Panc1 (cell line): ENCODE data around the gene ALDH18A1. TPM values are rescaled to one million over a fixed set of nuclear protein-coding genes. Genes with fewer than 3 reads are reported as not detected.

Experiments
- ATAC-seq: fragments of 200-7000 bp; cut with Tn5 transposase; 2 replicates; pipeline ENCODE4 v1.9.1; 2020; ENCODE audit warnings: mild to moderate bottlenecking, moderate library complexity
- BruUV-seq: library from RNA; stranded (reverse); fragments of 400-500 nt; replicated peaks from 2 replicates; lab custom pipeline; 2021; lab: Mats Ljungman, UMichigan
- CTCF ChIA-PET: fragments of 300-600 bp; sonication (Branson Sonifier 250); formaldehyde crosslinking; loops from one replicate; lab custom pipeline; 2022; ENCODE audit warnings: antibody characterized with exemption; lab: Charles Lee
- POLR2A ChIA-PET: fragments of 300-600 bp; sonication (Branson Sonifier 250); formaldehyde crosslinking; loops from one replicate; lab custom pipeline; 2022; ENCODE audit warnings: antibody characterized with exemption; lab: Charles Lee
- DNase-seq: peaks from one replicate; pipeline ENCODE4 v3.0.0-alpha.2; 2010; ENCODE audit warnings: low read depth, low spot score
- H3K27ac ChIP-seq: 2 replicates; pipeline ENCODE4 v1.5.1; 2011; ENCODE audit warnings: mild to moderate bottlenecking, low read length, inconsistent platforms
- H3K27me3 ChIP-seq: fragments of 200-500 bp; sonication (Bioruptor generic); 2 replicates; pipeline ENCODE4 v1.6.0; 2014; ENCODE audit warnings: low read length, inconsistent platforms; ENCODE audit not compliant: control insufficient read depth, insufficient read depth
- H3K36me3 ChIP-seq: fragments of 200-500 bp; sonication (Bioruptor generic); 2 replicates; pipeline ENCODE4 v1.5.1; 2014; ENCODE audit warnings: inconsistent platforms, mild to moderate bottlenecking, low read length, moderate library complexity; ENCODE audit not compliant: control insufficient read depth, insufficient read depth
- H3K4me1 ChIP-seq: 2 replicates; pipeline ENCODE4 v1.5.1; 2011; ENCODE audit warnings: inconsistent platforms, mild to moderate bottlenecking, low read length, moderate library complexity; ENCODE audit not compliant: control insufficient read depth, insufficient read depth
- H3K4me3 ChIP-seq, 2 experiments: 2 replicates each; pipeline ENCODE4 v1.5.1; 2011 to 2012; ENCODE audit warnings: low read depth in 2 of 2, low read length in 2 of 2, mild to moderate bottlenecking in 2 of 2, inconsistent platforms in 1 of 2, moderate library complexity in 1 of 2
- H3K9me3 ChIP-seq: fragments of 200-500 bp; sonication (Bioruptor generic); 2 replicates; pipeline ENCODE4 v1.5.1; 2014; ENCODE audit warnings: low read depth, mild to moderate bottlenecking, inconsistent platforms, low read length, moderate library complexity; ENCODE audit not compliant: control insufficient read depth, insufficient read depth
- POLR2AphosphoS5 ChIP-seq: IDR thresholded peaks from 2 replicates; pipeline ENCODE4 v1.6.1; 2012; ENCODE audit warnings: mild to moderate bottlenecking, low read depth, low read length, moderate library complexity
- SIN3A ChIP-seq: IDR thresholded peaks from 2 replicates; pipeline ENCODE4 v1.6.1; 2012; ENCODE audit warnings: low read depth, mild to moderate bottlenecking, low read length, moderate library complexity, borderline replicate concordance; ENCODE audit not compliant: insufficient read depth
- TCF7L2 ChIP-seq: IDR thresholded peaks from 2 replicates; pipeline ENCODE4 v1.6.1; 2011; ENCODE audit warnings: mild to moderate bottlenecking, low read depth, low read length, inconsistent platforms
- in situ Hi-C: cut with HindIII; loops from 2 replicates; pipeline ENCODE4 v1.10.0; 2016; ENCODE audit warnings: low sequenced_read_pairs, low pct_unique_long_range_greater_than_20kb
- intact Hi-C: fragments of 100-400 bp; cut with micrococcal nuclease; formaldehyde crosslinking; loops from one replicate; pipeline ENCODE4 v1.10.0; 2022; ENCODE audit not compliant: unreplicated experiment
- total RNA-seq: library from RNA; stranded (reverse); gene quantifications from one replicate; pipeline ENCODE4 v1.2.1, GENCODE V29; 2021; ENCODE audit not compliant: unreplicated experiment
- TF ChIP-seq, protein P1 (sequence below), 2 experiments: IDR thresholded peaks; 2 replicates each; pipeline ENCODE4 v1.6.1; 2011 to 2012; ENCODE audit warnings: low read depth in 2 of 2, control low read depth in 1 of 2, low read length in 1 of 2, mild to moderate bottlenecking in 1 of 2, moderate library complexity in 1 of 2; ENCODE audit not compliant: insufficient read depth in 1 of 2
- TF ChIP-seq, protein P2 (sequence below): fragments of 450-650 bp; IDR thresholded peaks from 2 replicates; pipeline ENCODE4 v1.5.1; 2017; ENCODE audit warnings: mild to moderate bottlenecking

Gene ALDH18A1
- total RNA-seq, 1 experiment from 2014 or later, result 68.0 TPM

DNA sequence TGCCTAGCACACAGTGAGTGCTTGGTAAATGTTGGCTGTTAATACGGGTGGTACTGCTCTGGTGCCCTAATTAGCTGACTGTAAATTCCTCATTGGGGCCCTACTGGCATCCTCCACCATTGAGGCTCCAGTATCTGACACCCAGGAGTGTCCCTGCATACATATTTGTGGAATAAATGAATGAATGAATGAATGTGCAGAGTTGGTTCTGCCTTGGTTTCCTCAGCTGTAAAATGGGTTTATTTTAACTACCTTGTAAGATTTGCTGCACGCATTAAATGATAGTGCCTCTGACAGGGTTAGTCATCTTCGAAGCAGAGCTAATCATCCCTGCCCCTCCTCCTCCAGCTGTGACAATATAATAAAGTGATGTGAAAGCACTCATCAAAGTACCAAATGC is 45.8 kb downstream of the ALDH18A1 start:
- no TSS peak for BruUV-seq
- DNase-seq (no peak), ATAC-seq (no peak)
- Histone ChIP-seq H3K4me1 (no peaks in the 10 kb centered on the region), H3K4me3 (no peak overlapping the region), H3K27ac (no peak overlapping the region), H3K27me3 (no peaks in the 10 kb centered on the region), H3K36me3 (peaks cover 39% of the 10 kb centered on the region), H3K9me3 (no peaks in the 10 kb centered on the region)
- POLR2A ChIA-PET, result no interaction called here
- no peak for TF ChIP-seq TCF7L2
- TF ChIP-seq, protein P1, sequence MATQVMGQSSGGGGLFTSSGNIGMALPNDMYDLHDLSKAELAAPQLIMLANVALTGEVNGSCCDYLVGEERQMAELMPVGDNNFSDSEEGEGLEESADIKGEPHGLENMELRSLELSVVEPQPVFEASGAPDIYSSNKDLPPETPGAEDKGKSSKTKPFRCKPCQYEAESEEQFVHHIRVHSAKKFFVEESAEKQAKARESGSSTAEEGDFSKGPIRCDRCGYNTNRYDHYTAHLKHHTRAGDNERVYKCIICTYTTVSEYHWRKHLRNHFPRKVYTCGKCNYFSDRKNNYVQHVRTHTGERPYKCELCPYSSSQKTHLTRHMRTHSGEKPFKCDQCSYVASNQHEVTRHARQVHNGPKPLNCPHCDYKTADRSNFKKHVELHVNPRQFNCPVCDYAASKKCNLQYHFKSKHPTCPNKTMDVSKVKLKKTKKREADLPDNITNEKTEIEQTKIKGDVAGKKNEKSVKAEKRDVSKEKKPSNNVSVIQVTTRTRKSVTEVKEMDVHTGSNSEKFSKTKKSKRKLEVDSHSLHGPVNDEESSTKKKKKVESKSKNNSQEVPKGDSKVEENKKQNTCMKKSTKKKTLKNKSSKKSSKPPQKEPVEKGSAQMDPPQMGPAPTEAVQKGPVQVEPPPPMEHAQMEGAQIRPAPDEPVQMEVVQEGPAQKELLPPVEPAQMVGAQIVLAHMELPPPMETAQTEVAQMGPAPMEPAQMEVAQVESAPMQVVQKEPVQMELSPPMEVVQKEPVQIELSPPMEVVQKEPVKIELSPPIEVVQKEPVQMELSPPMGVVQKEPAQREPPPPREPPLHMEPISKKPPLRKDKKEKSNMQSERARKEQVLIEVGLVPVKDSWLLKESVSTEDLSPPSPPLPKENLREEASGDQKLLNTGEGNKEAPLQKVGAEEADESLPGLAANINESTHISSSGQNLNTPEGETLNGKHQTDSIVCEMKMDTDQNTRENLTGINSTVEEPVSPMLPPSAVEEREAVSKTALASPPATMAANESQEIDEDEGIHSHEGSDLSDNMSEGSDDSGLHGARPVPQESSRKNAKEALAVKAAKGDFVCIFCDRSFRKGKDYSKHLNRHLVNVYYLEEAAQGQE (IDR thresholded peaks at IDR 0.05; ENCODE audit: insufficient read depth in 1 of 2, low read depth in 2 of 2, low read length in 1 of 2), result no peak
- TF ChIP-seq, protein P2, sequence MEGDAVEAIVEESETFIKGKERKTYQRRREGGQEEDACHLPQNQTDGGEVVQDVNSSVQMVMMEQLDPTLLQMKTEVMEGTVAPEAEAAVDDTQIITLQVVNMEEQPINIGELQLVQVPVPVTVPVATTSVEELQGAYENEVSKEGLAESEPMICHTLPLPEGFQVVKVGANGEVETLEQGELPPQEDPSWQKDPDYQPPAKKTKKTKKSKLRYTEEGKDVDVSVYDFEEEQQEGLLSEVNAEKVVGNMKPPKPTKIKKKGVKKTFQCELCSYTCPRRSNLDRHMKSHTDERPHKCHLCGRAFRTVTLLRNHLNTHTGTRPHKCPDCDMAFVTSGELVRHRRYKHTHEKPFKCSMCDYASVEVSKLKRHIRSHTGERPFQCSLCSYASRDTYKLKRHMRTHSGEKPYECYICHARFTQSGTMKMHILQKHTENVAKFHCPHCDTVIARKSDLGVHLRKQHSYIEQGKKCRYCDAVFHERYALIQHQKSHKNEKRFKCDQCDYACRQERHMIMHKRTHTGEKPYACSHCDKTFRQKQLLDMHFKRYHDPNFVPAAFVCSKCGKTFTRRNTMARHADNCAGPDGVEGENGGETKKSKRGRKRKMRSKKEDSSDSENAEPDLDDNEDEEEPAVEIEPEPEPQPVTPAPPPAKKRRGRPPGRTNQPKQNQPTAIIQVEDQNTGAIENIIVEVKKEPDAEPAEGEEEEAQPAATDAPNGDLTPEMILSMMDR, result no peak
- no peak for TF ChIP-seq POLR2AphosphoS5
- TF ChIP-seq SIN3A, result no peak
- intact Hi-C loops, result no loop called here
- in situ Hi-C loops, result no loop called here
- CTCF ChIA-PET, result no interaction called here

- no peaks in the 10 kb centered on the region for H3K4me1 ChIP-seq
- H3K27me3 ChIP-seq, result no peaks in the 10 kb centered on the region
- BruUV-seq, result no TSS peak
- no peaks in the 10 kb centered on the region for H3K9me3 ChIP-seq
- in situ Hi-C loops (no loop called here), intact Hi-C loops (loop anchor here (10.0 kb wide), 1 partner anchor 472 kb away; no protein-coding TSS in a partner anchor)
- DNase-seq, result no peak
- ChIA-PET POLR2A (no interaction called here), CTCF (no interaction called here)
- TF ChIP-seq, protein P2, result no peak
- TF ChIP-seq POLR2AphosphoS5 (no peak), TCF7L2 (no peak), SIN3A (no peak)
- TF ChIP-seq, protein P1 (IDR thresholded peaks at IDR 0.05; ENCODE audit: insufficient read depth in 1 of 2, low read depth in 2 of 2, low read length in 1 of 2), result no peak
- H3K4me3 ChIP-seq, result no peak overlapping the region
- ATAC-seq, result no peak
- H3K36me3 ChIP-seq, result peaks cover 19% of the 10 kb centered on the region
- H3K27ac ChIP-seq, result no peak overlapping the region
Observed at GRCh38 chr10:95606922-95607321, 49.6 kb downstream of the ALDH18A1 start.
